ENCODE data around the gene SECISBP2.
A peak's percentile ranks its signal among the peaks of the same experiment; 100 is the strongest.

Gene SECISBP2

DNA sequence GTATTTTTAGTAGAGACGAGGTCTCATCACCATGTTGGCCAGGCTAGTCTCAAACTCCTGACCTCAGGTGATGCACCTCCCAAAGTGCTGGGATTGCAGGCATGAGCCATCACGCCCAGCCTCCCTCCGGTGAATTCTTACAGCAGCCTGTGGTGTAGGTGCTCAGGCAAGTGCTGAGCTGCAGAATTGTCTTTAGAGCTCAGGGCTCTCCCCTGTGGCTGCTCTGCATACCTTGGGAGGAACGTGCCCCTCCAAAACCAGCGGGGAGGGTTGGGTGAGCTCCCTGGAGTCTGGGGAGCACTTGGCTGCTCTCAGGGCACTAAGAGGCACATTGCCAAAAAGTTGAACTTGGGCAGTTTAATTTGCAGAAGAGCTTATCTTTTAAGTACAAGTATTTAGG lies 29.4 kb downstream of the SECISBP2 start:
- peaks cover 0 to 13% (median 0%) of the 10 kb centered on the region in 11 experiments; a peak in 9 of 22 replicates for H3K9me3 ChIP-seq (replicated peaks in 1 of 11)
- H3K27me3 ChIP-seq: no peaks in the 10 kb centered on the region
- peaks cover 0 to 35% (median 7%) of the 10 kb centered on the region in 11 experiments; a peak in 8 of 22 replicates for H4K20me1 ChIP-seq
- no peak overlapping the region for H3K9ac ChIP-seq
- H3K4me3 ChIP-seq: no peak overlapping the region
- no peak for TF ChIP-seq Cebpa-rat (IDR thresholded peaks at IDR 0.05)
- no peak overlapping the region for H3K27ac ChIP-seq
- H3K36me3 ChIP-seq: peaks cover 99 to 100% (median 100%) of the 10 kb centered on the region in 11 experiments
- peaks cover 0 to 12% (median 0%) of the 10 kb centered on the region in 10 experiments; a peak in 5 of 20 replicates for H3K4me1 ChIP-seq
- no peak overlapping the region for H3K4me2 ChIP-seq

DNA sequence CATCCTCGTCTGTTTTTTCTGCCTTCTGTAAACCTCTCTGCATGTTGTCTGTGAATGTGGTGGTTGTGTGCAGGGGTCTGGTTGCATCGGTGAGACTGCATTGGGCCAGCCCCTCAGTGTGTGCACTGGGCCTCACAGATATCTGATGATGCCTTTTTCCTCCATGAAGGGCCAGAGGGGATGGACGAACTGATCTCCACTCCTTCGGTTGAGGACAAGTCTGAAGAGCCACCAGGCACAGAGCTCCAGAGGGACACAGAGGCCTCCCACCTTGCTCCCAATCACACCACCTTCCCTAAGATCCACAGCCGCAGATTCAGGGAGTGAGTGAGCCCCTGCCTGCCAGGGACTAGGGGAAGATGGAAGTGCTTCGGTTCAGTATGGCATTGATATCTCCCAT lies 31.3 kb downstream of the SECISBP2 start:
- Histone ChIP-seq H3K27me3 (no peaks in the 10 kb centered on the region), H3K36me3 (peaks cover 100% of the 10 kb centered on the region in 11 experiments), H3K27ac (no peak overlapping the region), H3K4me1 (peaks cover 0 to 12% (median 0%) of the 10 kb centered on the region in 10 experiments; a peak in 5 of 20 replicates), H3K9me3 (replicated peaks in 1 of 11) (no peaks in the 10 kb centered on the region), H3K4me3 (no peak overlapping the region), H4K20me1 (peaks cover 0 to 55% (median 20%) of the 10 kb centered on the region in 11 experiments; a peak in 9 of 22 replicates), H3K4me2 (no peak overlapping the region), H3K9ac (no peak overlapping the region)
- no peak for TF ChIP-seq Cebpa-rat (IDR thresholded peaks at IDR 0.05)

DNA sequence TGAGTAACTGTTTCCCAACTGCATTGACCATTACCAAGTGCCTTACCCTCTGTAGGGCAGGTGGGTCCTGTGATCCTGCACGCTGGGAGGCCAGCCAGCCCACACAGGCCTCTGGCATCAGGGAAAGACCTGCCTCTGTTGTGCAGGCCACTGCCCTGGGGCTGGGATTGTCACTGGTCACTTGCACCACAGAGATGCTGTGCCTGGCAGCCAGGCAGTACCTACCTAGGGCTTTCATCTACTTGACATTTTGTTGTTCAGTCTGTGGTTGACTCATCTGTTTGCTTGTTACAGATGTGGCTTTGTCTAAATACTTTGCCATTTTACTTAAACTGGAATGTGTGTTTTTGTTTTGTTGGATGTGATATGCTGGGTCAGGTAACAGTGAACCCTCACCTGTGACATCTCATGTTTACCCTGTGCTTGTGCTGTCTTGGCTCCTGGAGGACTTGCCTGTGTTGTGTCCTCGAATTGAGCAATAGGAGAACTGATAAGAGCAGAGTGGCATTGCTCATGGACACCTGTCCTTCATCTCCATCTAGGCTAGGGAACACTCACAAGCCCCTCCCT lies 32.8 kb downstream of the SECISBP2 start:
- Histone ChIP-seq H3K9me3 (replicated peaks in 1 of 11) (no peaks in the 10 kb centered on the region), H3K9ac (no peak overlapping the region), H4K20me1 (peaks cover 0 to 61% (median 20%) of the 10 kb centered on the region in 11 experiments; a peak in 11 of 22 replicates), H3K4me1 (peaks cover 0 to 12% (median 0%) of the 10 kb centered on the region in 10 experiments; a peak in 5 of 20 replicates), H3K36me3 (peaks cover 99 to 100% (median 100%) of the 10 kb centered on the region in 11 experiments), H3K27me3 (no peaks in the 10 kb centered on the region), H3K4me3 (no peak overlapping the region), H3K27ac (no peak overlapping the region), H3K4me2 (no peak overlapping the region)
- no peak for TF ChIP-seq Cebpa-rat (IDR thresholded peaks at IDR 0.05)

DNA sequence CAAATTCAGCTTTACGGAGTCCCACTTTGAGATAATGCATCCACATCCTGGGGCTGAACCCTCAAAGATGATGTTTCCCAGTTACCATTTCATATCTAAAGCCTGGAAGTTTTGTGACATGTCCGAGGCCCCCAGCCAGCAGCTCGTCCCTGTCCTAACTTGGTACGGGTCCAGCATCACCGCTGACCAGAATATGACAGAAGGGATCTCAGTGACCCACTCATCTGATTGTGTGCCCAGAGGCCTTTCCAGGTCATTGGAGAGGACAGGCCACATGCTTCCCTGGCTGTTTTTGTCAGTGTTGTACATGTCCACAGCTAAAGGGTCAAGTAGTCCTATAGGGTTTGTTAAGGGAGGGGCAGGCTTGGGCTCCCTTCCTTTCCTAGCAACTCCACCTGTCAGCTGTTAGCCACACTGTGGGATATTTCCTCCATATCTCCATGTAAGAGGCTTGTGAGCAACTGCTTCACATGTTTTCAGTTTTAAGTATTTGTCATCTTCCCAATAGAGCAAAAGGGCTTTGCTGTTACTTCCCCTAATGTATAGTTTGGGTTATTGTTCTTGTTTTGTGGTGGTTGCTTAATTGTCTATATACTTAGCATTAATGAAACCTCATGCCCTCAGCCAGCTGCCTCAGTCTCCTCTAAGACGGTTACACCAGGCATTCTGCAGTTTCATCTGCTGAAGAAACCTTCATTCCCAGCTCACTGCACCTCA lies 33.4 kb downstream of the SECISBP2 start:
- H3K4me2 ChIP-seq: peak overlapping the region in 1 of 11 experiments; percentile 35; a peak in 1 of 22 replicates
- no peak overlapping the region for H3K9ac ChIP-seq
- no peak overlapping the region for H3K27ac ChIP-seq
- peaks cover 0 to 12% (median 0%) of the 10 kb centered on the region in 10 experiments; a peak in 5 of 20 replicates for H3K4me1 ChIP-seq
- no peak for TF ChIP-seq Cebpa-rat (IDR thresholded peaks at IDR 0.05)
- H3K9me3 ChIP-seq (replicated peaks in 1 of 11): no peaks in the 10 kb centered on the region
- H3K36me3 ChIP-seq: peaks cover 99 to 100% (median 100%) of the 10 kb centered on the region in 11 experiments
- H3K4me3 ChIP-seq: no peak overlapping the region
- no peaks in the 10 kb centered on the region for H3K27me3 ChIP-seq
- peaks cover 0 to 68% (median 20%) of the 10 kb centered on the region in 11 experiments; a peak in 12 of 22 replicates for H4K20me1 ChIP-seq

DNA sequence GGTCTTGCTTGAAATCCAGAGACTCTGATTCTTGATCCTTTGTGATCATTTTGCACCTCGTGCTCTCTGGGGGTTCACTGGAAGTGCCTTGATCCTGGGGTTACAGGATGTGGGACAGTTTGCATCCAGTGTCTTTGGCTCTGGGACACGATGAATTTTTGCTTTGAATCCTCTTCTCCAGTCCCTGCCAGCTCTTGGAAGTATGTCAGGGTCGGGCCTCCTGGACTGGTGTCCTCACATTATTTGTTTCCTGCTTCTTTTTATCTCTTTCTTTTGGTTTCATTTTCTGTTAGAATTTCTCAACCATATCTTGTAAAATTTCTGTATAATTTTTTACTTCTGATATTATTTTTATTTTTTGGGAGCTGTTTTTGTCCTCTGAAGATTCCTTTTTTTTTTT lies 34.2 kb downstream of the SECISBP2 start:
- Histone ChIP-seq H3K9ac (no peak overlapping the region), H3K4me2 (peak overlapping the region in 2 of 11 experiments; percentile 10 to 35; a peak in 3 of 22 replicates), H4K20me1 (peaks cover 0 to 74% (median 24%) of the 10 kb centered on the region in 11 experiments; a peak in 13 of 22 replicates), H3K27ac (0 out of 22 replicates have a peak overlapping the region, but pooled peaks of 1 of the 11 experiments have one; percentile 10), H3K4me3 (no peak overlapping the region), H3K27me3 (no peaks in the 10 kb centered on the region), H3K9me3 (replicated peaks in 1 of 11) (no peaks in the 10 kb centered on the region), H3K4me1 (peaks cover 0 to 12% (median 0%) of the 10 kb centered on the region in 10 experiments; a peak in 5 of 20 replicates), H3K36me3 (peaks cover 99 to 100% (median 100%) of the 10 kb centered on the region in 11 experiments)
- no peak for TF ChIP-seq Cebpa-rat (IDR thresholded peaks at IDR 0.05)

DNA sequence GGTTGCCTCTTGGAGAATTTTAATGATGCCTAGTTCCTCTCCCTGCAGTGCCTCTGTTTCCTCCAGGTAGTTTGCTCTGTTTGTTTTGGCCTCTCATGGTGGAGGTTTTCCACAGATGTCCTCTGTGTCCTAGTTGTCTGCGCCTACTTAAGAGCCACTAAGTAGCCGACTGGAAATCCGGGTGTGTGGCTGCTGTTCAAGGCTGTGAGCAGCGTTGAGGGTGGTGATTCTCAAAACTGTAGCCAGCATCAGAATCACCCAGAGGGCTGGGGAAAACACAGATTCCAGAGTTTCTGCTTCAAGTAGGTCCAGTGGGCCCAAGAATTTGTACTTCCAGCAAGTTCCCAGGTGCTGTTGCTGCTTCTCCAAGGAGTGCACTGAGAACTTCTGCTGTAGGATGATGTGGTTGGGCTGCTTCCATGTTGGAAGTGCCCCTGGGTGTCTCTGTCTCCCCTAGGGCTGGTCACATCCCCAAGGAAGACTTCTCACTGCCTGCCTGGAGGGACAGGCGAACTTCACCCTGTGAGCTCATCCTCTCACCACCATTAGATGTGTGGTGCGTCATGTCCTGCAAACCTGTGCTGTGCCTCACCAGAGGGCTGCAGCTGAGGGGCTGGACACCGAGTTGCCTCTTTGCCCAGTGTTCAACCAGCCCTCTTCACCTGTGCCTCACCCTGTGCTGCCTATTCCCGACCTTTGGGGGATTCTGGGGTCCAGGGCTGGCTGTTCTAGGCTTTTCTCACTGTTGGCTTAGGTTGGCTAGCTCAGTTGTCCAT lies 34.8 kb downstream of the SECISBP2 start:
- Histone ChIP-seq H3K4me1 (peaks cover 0 to 12% (median 0%) of the 10 kb centered on the region in 10 experiments; a peak in 5 of 20 replicates), H3K27me3 (no peaks in the 10 kb centered on the region), H3K9ac (no peak overlapping the region), H3K9me3 (replicated peaks in 1 of 11) (no peaks in the 10 kb centered on the region), H3K36me3 (peaks cover 99 to 100% (median 100%) of the 10 kb centered on the region in 11 experiments), H3K4me3 (no peak overlapping the region), H4K20me1 (peaks cover 0 to 78% (median 29%) of the 10 kb centered on the region in 11 experiments; a peak in 13 of 22 replicates), H3K27ac (no peak overlapping the region), H3K4me2 (no peak overlapping the region; a peak in 1 of 22 replicates)
- no peak for TF ChIP-seq Cebpa-rat (IDR thresholded peaks at IDR 0.05)

DNA sequence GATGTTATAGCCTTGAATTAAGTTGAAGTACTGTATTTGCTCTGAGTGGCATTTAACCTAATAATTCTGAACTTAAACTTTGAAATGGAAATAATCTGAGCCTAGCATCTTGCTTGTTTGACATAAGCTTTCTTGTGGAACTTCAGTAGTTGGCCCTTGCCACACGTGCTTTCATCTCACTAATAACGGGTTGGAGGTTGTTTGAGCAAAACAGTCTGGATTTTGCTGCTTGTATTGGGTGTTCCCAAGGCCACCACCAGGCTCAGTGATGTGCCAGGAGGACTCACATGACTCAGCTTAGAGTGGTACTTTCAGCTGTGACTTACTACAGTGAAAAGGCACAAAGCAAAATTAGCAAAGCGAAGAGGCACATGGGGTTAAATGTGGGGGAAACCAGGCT lies 35.7 kb downstream of the SECISBP2 start:
- no peak overlapping the region for H3K27ac ChIP-seq
- no peak overlapping the region for H3K4me2 ChIP-seq
- TF ChIP-seq Cebpa-rat (IDR thresholded peaks at IDR 0.05): no peak
- no peak overlapping the region for H3K9ac ChIP-seq
- peaks cover 0 to 81% (median 29%) of the 10 kb centered on the region in 11 experiments; a peak in 13 of 22 replicates for H4K20me1 ChIP-seq
- H3K36me3 ChIP-seq: peaks cover 99 to 100% (median 100%) of the 10 kb centered on the region in 11 experiments
- no peaks in the 10 kb centered on the region for H3K27me3 ChIP-seq
- no peak overlapping the region for H3K4me3 ChIP-seq
- peaks cover 0 to 12% (median 0%) of the 10 kb centered on the region in 10 experiments; a peak in 5 of 20 replicates for H3K4me1 ChIP-seq
- no peaks in the 10 kb centered on the region for H3K9me3 ChIP-seq (replicated peaks in 1 of 11)

DNA sequence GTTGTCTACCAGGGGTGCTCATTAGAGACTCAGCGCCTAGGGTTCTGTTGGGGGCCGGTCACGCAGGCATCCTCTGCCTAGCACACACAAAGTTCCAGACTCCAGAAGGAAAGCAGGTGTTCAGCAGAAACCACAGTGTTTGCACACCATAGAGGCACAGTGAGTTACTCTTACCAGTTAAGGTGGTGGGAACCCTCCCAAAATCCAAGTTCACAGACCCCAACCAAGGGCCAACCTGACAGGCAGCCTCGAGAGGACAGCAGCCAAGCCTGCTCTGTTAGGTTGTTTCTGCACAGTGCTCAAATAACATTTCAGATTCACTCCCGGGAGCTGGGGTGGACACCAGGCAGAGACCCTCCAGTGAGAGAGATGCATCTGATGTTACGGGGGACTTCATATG lies 36.2 kb downstream of the SECISBP2 start:
- Histone ChIP-seq H3K4me2 (no peak overlapping the region), H3K27ac (no peak overlapping the region), H4K20me1 (peaks cover 0 to 81% (median 29%) of the 10 kb centered on the region in 11 experiments; a peak in 13 of 22 replicates), H3K9me3 (replicated peaks in 1 of 11) (no peaks in the 10 kb centered on the region), H3K4me1 (peaks cover 0 to 12% (median 0%) of the 10 kb centered on the region in 10 experiments; a peak in 5 of 20 replicates), H3K27me3 (no peaks in the 10 kb centered on the region), H3K36me3 (peaks cover 99 to 100% (median 100%) of the 10 kb centered on the region in 11 experiments), H3K9ac (no peak overlapping the region), H3K4me3 (no peak overlapping the region)
- no peak for TF ChIP-seq Cebpa-rat (IDR thresholded peaks at IDR 0.05)

Data from BLaER1 treated with 17β-estradiol and CSF1 and Interleukin-3, amounts not matched to agents 10 nM and 100 nM (cell line).